Measurements from ENCODE around the gene MICAL3. TPM values are rescaled to one million over a fixed set of nuclear protein-coding genes. Genes with fewer than 3 reads are reported as not detected.

The MICAL3 gene
- total and polyA plus RNA-seq, 2 of the 8 experiments (the other 6 are each of a cell fraction or from before 2014, with no cell fraction given) = 8.3 to 41.8 TPM

GRCh38 chr22:17781319-17782031 is 242.9 kb downstream of the MICAL3 start (continued):
- TF ChIP-seq CTBP2 (IDR thresholded peaks at IDR 0.05; ENCODE audit: borderline replicate concordance, insufficient read depth, insufficient read length, low read length) (no peak), BACH1 (IDR thresholded peaks at IDR 0.05; ENCODE audit: low read length) (no peak), YY1 (IDR thresholded peaks at IDR 0.05; ENCODE audit: low read depth, low read length) (no peak), CREB1 (IDR thresholded peaks at IDR 0.05) (no peak), EGR1 (IDR thresholded peaks at IDR 0.05; ENCODE audit: borderline replicate concordance, low read depth, low read length) (no peak), TAF1 (IDR thresholded peaks at IDR 0.05; ENCODE audit: low read depth, low read length) (no peak), E2F6 (IDR thresholded peaks at IDR 0.05) (no peak)
